Activated naive CD4-positive, alpha-beta T cell treated with anti-CD3 and anti-CD28 coated beads, Interleukin-2, amount 50 U/mL, for 24 hours (primary cell): ENCODE data around the gene DNASE2B.

ENCODE experiments used
- H3K27ac Mint-ChIP-seq: one replicate; pipeline ENCODE4 v1.8.0; 2021; ENCODE audit warnings: mild to moderate bottlenecking, mixed read lengths
- H3K27me3 Mint-ChIP-seq: one replicate; pipeline ENCODE4 v1.8.0; 2021; ENCODE audit warnings: mixed read lengths
- H3K36me3 Mint-ChIP-seq: one replicate; pipeline ENCODE4 v1.8.0; 2021; ENCODE audit warnings: mixed read lengths
- H3K4me1 Mint-ChIP-seq: one replicate; pipeline ENCODE4 v1.8.0; 2021; ENCODE audit warnings: mixed read lengths
- H3K4me3 Mint-ChIP-seq: one replicate; pipeline ENCODE4 v1.8.0; 2021; ENCODE audit warnings: mild to moderate bottlenecking, mixed read lengths
- H3K9me3 Mint-ChIP-seq: one replicate; pipeline ENCODE4 v1.8.0; 2021; ENCODE audit warnings: mixed read lengths

Gene DNASE2B, protein sequence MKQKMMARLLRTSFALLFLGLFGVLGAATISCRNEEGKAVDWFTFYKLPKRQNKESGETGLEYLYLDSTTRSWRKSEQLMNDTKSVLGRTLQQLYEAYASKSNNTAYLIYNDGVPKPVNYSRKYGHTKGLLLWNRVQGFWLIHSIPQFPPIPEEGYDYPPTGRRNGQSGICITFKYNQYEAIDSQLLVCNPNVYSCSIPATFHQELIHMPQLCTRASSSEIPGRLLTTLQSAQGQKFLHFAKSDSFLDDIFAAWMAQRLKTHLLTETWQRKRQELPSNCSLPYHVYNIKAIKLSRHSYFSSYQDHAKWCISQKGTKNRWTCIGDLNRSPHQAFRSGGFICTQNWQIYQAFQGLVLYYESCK

DNA sequence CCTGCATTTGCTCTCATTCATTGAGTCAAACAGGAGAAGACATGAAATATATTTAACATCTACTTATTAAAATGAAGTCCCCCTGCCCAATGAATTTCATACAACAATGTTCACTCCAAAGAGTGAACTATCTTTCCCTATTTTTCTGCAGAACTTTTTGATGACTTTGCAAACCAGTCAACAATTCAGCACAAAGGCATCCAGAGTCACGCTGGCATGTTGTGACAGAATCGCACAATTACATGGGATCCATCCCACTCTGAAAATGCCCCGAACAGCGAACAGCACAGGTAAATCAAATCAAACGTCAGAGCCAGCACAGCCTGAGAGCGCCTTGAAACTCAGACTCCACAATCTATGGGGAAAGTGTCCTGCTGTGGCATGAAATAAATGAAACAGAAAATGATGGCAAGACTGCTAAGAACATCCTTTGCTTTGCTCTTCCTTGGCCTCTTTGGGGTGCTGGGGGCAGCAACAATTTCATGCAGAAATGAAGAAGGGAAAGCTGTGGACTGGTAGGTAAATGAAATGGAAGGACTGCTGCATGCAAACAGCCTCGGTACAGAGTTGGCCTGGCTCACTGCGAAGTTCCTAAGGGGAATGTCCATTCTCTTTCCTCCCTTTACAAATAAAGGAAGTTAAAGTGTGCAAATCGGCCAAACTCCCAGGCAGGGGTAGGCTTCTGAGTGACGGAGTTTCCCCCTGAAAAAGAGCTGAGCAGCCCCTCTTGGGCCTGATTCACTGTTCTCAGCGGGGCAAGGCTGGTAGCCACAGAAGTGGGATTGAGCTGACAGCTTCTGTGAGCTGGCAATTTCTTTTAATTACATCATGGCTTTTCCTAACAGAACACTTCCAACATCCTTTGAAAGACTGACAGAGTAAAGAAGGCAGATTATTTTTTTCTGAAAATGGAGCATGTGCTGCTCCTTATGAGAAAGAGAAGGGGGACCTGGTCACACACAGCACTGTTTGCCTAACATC lies at the start of gene DNASE2B:
Gene DNASE2B (plus strand): TSS at position 310 of the 981 bp plus-strand sequence. CDS start 81 bp downstream, at position 391.
- Mint-ChIP-seq H3K36me3 (no peaks in the 10 kb centered on the region), H3K27ac (no peak within 1 kb of the TSS), H3K4me1 (no peaks in the 10 kb centered on the region), H3K4me3 (no peak within 1 kb of the TSS), H3K9me3 (no peaks in the 10 kb centered on the region), H3K27me3 (no peaks in the 10 kb centered on the region)

DNA sequence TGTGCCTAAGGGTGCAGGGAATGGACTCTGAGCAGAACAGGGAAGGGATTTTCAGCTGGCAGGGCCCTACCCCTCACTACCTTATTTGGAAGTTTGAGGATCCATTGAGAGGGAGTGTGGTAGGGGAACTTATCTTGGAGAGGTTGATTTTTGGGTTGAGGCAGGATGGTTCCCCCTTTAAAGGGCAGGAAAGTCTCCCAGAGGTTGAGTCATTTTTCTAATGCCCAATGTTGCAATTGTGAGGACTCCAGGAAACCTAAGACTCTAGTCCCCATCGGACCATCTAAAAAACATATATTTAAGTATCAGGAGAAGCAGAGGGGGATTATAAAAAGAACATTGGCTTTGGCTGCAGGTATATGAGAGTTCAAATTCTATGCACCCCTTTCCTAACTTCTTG lies 49.5 kb upstream of the DNASE2B start:
- no peaks in the 10 kb centered on the region for H3K27me3 Mint-ChIP-seq
- no peaks in the 10 kb centered on the region for H3K4me1 Mint-ChIP-seq
- H3K36me3 Mint-ChIP-seq = no peaks in the 10 kb centered on the region
- no peak overlapping the region for H3K27ac Mint-ChIP-seq
- no peaks in the 10 kb centered on the region for H3K9me3 Mint-ChIP-seq
- H3K4me3 Mint-ChIP-seq = no peak overlapping the region

DNA sequence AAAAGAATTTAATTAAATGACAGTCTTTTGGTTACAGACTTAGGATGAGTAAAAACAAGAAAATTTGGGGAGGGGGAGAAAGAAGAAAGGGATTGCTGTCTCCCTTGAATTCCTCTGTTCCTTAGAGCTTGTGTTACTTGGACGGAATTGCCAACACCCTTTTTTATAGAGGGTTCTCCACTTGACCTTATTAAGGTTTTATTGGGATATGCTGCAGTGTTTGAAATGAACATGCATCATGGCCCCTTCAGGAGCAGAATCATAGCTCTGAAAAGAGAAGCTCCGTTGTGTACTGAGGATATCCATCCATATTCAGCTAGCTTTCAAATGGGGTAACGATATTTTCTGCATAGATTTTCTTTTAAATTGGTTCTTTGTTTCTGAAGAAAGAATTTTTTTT lies 48.2 kb upstream of the DNASE2B start:
- no peaks in the 10 kb centered on the region for H3K9me3 Mint-ChIP-seq
- no peaks in the 10 kb centered on the region for H3K36me3 Mint-ChIP-seq
- no peak overlapping the region for H3K4me3 Mint-ChIP-seq
- no peaks in the 10 kb centered on the region for H3K4me1 Mint-ChIP-seq
- H3K27me3 Mint-ChIP-seq = no peaks in the 10 kb centered on the region
- H3K27ac Mint-ChIP-seq = no peak overlapping the region

DNA sequence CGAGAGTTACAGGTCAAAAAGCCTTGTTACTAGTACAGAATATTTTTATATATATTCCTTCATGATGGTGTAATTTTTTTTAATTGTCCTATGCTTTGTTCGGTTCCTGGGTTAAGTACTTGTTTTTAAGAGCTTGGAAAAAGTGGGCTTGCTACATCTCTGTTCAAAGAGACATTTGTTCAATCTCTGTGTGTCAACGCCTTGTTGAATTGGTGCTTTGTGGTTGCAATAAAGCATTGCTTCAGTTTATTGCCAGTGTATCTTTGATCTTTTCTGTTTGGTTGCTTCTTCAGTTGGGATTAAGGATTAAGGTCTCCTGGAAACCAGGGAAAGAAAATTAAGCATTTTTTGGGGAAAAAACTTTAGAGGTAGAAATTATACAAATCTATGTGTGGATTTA lies 47.7 kb upstream of the DNASE2B start:
- Mint-ChIP-seq H3K9me3 (no peaks in the 10 kb centered on the region), H3K36me3 (no peaks in the 10 kb centered on the region), H3K27ac (no peak overlapping the region), H3K4me1 (no peaks in the 10 kb centered on the region), H3K27me3 (peaks cover under 1% of the 10 kb centered on the region), H3K4me3 (no peak overlapping the region)

DNA sequence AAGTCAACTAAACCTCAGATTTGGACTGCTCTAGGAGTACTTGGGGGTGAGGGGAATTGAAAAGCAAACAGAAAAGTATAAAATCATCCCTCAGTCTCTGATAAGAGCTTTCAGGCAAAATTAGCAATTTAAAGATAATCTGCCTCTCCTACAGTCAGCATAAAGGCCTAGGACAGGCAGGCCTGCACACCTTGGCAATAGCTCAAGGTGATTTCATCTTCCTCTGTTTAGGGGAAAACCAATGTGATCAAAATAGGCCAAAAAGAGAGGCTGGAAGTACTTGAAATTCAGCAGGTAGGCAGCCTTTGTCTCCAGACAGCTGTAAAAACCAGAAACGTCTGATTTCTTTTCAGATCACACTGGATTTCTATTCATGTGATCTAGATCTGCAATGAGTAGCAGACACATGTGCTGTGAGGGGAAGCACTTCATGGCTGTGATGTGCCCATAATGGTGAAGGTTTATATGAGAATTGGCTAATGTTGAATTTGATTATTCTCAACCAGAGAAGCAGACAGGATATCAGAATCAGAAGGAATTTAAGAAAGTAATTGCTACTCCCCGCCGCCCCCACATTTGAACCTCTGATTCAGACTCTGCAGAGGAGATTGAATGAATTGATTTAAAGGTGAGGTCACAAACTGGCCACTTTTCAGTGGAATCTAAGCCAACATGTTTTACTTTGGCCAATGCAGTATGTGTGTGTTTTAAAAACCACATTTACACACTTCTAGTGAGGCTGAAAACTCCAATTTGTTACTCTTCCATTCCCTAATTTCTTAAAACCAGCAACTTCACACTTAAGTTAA lies 45.8 kb upstream of the DNASE2B start:
- Mint-ChIP-seq H3K36me3 (no peaks in the 10 kb centered on the region), H3K9me3 (no peaks in the 10 kb centered on the region), H3K4me3 (no peak overlapping the region), H3K27ac (no peak overlapping the region), H3K4me1 (no peaks in the 10 kb centered on the region), H3K27me3 (peaks cover 2% of the 10 kb centered on the region)

DNA sequence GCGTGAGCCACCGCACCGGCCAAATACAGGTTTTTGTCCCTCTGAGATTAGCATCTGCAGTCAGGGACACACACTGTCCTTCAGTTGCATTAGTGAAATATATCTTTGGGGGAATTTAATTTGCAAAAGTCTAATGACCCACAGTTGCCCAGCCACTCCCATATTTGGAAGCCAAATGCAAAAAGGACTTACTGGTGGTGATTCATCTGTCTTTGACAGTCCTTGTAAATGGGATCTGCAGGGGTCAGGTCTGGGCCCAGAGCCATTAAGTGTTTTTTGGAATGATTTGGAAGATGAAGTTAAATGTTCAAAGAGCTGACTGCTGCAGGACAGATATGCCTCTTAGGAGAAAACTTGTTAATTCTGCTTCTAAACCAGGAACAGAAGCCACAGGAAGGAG lies 44.6 kb upstream of the DNASE2B start:
- Mint-ChIP-seq H3K4me1 (no peaks in the 10 kb centered on the region), H3K9me3 (no peaks in the 10 kb centered on the region), H3K4me3 (no peak overlapping the region), H3K36me3 (no peaks in the 10 kb centered on the region), H3K27me3 (peaks cover 2% of the 10 kb centered on the region), H3K27ac (no peak overlapping the region)

DNA sequence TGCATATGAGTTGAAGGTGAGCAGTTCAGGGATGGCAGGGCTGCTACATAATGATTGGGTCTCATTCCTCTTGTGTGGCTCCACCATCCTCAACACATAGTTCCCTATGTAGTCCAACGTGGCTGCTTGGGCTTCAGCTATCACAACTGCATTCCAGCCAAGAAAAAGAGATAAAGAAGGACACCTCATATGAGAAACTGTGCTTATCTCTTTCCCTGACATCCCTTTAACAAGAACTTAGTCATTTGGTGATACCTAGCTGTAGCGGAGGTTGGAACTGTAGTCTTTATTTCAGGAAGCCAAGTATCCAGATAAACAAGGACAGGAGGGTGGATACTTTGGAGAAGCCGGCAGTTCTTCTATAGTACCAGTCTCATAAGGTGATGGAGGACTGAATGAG lies 42.7 kb upstream of the DNASE2B start:
- Mint-ChIP-seq H3K36me3 (no peaks in the 10 kb centered on the region), H3K4me1 (no peaks in the 10 kb centered on the region), H3K4me3 (no peak overlapping the region), H3K27me3 (peaks cover 2% of the 10 kb centered on the region), H3K9me3 (no peaks in the 10 kb centered on the region), H3K27ac (no peak overlapping the region)

DNA sequence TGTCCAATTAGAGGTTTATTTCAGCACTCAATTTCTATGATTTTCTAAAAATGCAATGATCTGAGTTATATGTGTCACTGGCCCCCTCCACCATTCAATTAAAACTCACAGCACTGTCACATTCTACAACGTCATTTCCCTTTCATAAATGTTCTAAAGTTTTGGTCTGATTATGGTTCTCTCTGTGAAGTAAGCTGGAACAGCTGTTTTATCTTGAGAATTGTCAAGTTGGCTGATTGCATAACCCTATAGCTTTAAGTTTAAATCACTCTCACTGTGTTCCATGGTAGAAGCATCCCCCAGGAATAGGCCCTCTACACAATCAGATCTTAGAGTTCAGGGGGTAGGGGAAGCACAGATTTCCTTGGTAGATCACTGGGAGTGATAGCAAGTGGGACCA lies 41.4 kb upstream of the DNASE2B start:
- no peaks in the 10 kb centered on the region for H3K9me3 Mint-ChIP-seq
- no peaks in the 10 kb centered on the region for H3K4me1 Mint-ChIP-seq
- no peak overlapping the region for H3K27ac Mint-ChIP-seq
- H3K36me3 Mint-ChIP-seq = no peaks in the 10 kb centered on the region
- peaks cover 2% of the 10 kb centered on the region for H3K27me3 Mint-ChIP-seq
- H3K4me3 Mint-ChIP-seq = no peak overlapping the region

DNA sequence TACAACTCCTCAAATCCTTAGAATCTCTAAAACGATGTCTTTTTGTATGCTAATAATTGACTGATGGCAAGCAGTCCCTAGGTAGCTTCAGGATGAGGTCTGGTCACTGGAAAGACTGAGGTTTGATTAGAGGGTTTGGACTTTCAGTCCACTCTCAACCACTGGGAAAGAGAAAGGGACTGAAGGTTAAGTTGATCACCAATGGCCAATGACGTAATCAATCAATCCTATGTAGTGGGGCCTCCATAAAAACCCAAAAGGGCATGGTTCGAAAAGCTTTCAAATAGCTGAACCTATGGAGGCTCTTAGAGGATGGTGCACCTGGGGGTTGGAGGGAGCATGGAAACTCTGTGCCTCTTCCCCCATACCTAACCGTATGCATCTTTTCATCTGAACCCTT lies 39.6 kb upstream of the DNASE2B start:
- Mint-ChIP-seq H3K36me3 (no peaks in the 10 kb centered on the region), H3K27ac (no peak overlapping the region), H3K4me1 (peaks cover 8% of the 10 kb centered on the region), H3K4me3 (no peak overlapping the region), H3K9me3 (no peaks in the 10 kb centered on the region), H3K27me3 (peaks cover 2% of the 10 kb centered on the region)

DNA sequence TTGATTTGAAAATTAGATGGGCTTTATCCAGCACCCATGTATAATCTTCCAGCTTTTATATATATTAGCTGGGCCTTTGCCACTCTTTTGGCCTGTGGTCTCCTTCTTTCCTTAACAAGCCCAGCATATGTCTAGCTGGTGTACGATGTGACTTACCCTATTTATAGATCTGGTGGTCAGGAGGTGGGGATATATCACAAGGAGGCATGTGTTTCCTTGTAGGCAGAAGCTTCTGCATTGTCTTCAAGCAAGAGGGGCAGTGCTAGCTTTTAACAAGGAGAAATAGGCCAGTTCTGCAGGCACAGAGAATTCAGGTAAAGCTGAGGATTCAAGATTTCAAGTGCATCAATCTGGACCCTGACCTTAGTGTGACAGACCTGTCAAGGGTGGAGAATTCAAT lies 38.0 kb upstream of the DNASE2B start:
- H3K9me3 Mint-ChIP-seq = no peaks in the 10 kb centered on the region

DNA sequence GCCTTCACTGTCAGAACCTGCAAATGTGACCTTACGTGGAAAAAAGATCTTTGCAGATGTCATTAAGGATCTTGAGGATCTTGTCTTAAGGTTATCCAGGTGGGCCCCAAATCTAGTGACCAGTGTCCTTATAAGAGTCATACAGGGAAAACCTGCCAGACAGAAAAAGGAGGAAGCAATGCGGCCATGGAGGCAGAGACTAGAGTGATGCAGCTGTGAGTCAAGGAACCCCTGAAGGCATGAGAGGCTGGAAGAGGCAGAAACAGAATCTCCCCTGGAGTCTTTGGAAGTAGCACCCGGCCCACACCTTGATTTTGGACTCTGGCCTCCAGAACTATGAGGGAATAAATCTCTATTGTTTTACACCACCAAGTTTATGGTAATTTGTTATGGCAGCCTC lies 36.5 kb upstream of the DNASE2B start:
- H3K4me3 Mint-ChIP-seq = no peak overlapping the region

More for the DNA sequence above, 38.0 kb upstream of the DNASE2B start:
- no peak overlapping the region for H3K27ac Mint-ChIP-seq
- H3K36me3 Mint-ChIP-seq = no peaks in the 10 kb centered on the region
- H3K4me3 Mint-ChIP-seq = no peak overlapping the region
- peaks cover 10% of the 10 kb centered on the region for H3K4me1 Mint-ChIP-seq
- H3K27me3 Mint-ChIP-seq = peaks cover 2% of the 10 kb centered on the region

DNA sequence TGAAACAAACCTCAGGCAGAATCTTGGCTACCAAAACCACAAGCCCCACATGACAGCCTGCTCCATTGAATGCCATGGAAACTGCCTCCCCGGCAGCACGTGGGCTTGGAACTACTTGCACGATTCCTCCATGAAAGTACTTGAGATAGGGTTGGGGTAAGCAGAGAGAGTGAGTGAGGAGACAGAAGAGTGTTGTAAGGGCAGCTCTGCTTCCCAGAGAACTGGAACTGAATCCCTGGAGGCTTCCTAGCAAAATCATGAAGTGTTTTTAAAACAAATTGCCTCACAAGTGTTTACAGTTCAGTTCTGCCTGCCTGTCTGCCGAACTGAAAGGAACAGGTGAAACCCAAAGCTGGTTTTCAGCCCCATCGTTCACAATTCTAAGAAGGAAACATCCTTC lies 35.3 kb upstream of the DNASE2B start:
- no peaks in the 10 kb centered on the region for H3K36me3 Mint-ChIP-seq
- H3K4me1 Mint-ChIP-seq = peaks cover 13% of the 10 kb centered on the region
- no peaks in the 10 kb centered on the region for H3K27me3 Mint-ChIP-seq
- H3K27ac Mint-ChIP-seq = no peak overlapping the region
- no peaks in the 10 kb centered on the region for H3K9me3 Mint-ChIP-seq
- no peak overlapping the region for H3K4me3 Mint-ChIP-seq

More for the DNA sequence above, 36.5 kb upstream of the DNASE2B start:
- H3K4me1 Mint-ChIP-seq = peaks cover 13% of the 10 kb centered on the region
- no peaks in the 10 kb centered on the region for H3K36me3 Mint-ChIP-seq
- no peaks in the 10 kb centered on the region for H3K9me3 Mint-ChIP-seq
- H3K27me3 Mint-ChIP-seq = no peaks in the 10 kb centered on the region
- no peak overlapping the region for H3K27ac Mint-ChIP-seq

DNA sequence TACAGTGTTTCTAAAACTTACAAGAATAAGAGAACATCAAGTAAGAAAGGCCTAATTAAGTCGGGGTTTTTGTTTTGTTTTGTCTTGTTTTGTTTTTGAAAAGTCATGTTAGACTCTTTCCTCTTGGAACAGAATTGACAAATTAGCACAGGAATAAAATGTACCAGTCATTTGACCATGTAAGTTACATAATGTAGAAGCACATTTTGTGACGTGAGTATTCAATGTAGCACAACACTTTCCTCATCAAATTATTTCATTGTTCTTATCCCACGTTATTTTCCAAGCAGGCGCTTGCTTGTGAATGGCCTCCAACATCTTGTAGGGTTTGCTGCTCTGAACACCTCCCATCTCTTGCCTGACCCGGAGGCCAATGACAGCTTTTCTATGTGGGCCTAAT lies 34.7 kb upstream of the DNASE2B start:
- no peaks in the 10 kb centered on the region for H3K36me3 Mint-ChIP-seq
- H3K27ac Mint-ChIP-seq = no peak overlapping the region
- H3K4me3 Mint-ChIP-seq = no peak overlapping the region
- peaks cover 13% of the 10 kb centered on the region for H3K4me1 Mint-ChIP-seq
- H3K9me3 Mint-ChIP-seq = no peaks in the 10 kb centered on the region
- H3K27me3 Mint-ChIP-seq = no peaks in the 10 kb centered on the region

DNA sequence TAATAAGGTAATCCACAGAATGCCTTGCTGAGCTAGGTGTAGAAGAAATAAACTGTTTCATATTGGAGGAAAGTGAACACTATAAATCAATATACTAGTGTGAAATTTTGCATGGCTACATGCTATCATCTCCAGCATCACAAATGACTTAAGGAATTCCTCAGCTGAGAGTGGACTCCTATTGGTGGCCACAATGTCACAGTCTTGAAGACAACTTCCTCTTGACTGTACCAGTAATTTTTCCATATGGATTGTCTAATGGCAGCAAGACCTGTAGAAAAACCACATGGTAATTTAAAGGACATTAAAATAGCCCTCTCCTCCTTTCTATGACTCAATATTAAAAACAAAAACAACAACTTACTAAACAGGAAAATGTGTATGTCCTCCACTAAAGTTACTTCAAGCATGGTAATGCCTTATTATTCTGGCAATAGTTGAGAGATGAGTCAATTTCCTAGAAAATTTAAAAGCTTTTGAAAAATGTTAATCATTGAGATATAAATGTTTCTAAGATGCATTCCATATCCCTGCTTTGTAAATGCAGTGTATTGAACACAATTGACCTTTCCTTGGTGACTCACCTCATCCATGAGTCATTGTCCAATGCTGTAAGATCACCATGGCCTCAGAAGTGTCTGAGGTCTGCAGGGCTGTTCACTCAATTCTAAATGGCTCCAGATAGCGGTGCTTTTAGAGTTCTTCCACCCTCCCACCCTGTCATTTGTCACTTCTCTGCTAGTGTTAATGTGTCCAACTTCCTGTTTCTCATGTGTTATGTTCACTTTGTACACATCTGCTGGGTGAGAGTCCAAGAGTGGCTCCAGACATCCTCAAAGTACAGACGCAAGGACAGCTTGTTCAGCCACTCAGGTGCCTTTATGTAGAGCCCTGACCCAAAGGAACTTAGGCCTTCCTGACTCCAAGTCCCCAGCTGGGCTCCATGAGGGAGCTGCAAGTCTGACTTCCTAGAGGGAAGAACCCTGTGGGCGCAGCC lies 32.8 kb upstream of the DNASE2B start:
- H3K4me1 Mint-ChIP-seq = peaks cover 13% of the 10 kb centered on the region
- H3K4me3 Mint-ChIP-seq = no peak overlapping the region
- H3K27ac Mint-ChIP-seq = no peak overlapping the region
- no peaks in the 10 kb centered on the region for H3K9me3 Mint-ChIP-seq
- no peaks in the 10 kb centered on the region for H3K36me3 Mint-ChIP-seq
- H3K27me3 Mint-ChIP-seq = no peaks in the 10 kb centered on the region
